ENCODE measurements around the gene PHKA2. TPM values are rescaled to one million over a fixed set of nuclear protein-coding genes. Genes with fewer than 3 reads are reported as not detected.

Gene PHKA2
- total RNA-seq, 1 donor: 8.2 TPM

- H3K4me3 ChIP-seq (ENCODE audit: low read depth, low read length): no peak overlapping the region
- DNase-seq (ENCODE audit: low read depth): no peak
- TF ChIP-seq, protein P1, sequence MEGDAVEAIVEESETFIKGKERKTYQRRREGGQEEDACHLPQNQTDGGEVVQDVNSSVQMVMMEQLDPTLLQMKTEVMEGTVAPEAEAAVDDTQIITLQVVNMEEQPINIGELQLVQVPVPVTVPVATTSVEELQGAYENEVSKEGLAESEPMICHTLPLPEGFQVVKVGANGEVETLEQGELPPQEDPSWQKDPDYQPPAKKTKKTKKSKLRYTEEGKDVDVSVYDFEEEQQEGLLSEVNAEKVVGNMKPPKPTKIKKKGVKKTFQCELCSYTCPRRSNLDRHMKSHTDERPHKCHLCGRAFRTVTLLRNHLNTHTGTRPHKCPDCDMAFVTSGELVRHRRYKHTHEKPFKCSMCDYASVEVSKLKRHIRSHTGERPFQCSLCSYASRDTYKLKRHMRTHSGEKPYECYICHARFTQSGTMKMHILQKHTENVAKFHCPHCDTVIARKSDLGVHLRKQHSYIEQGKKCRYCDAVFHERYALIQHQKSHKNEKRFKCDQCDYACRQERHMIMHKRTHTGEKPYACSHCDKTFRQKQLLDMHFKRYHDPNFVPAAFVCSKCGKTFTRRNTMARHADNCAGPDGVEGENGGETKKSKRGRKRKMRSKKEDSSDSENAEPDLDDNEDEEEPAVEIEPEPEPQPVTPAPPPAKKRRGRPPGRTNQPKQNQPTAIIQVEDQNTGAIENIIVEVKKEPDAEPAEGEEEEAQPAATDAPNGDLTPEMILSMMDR (IDR thresholded peaks at IDR 0.05; ENCODE audit: insufficient read depth, low read depth, low read length): no peak
Measured at GRCh38 chrX:18894156-18894555, 89.8 kb downstream of the PHKA2 start.

GRCh38 chrX:18893536-18893935, 90.4 kb downstream of the PHKA2 start:
- no peak overlapping the region for H3K4me3 ChIP-seq (ENCODE audit: low read depth, low read length)
- DNase-seq (ENCODE audit: low read depth): no peak
- TF ChIP-seq, protein P1 (IDR thresholded peaks at IDR 0.05; ENCODE audit: insufficient read depth, low read depth, low read length): no peak

GRCh38 chrX:18892899-18893298, 91.0 kb downstream of the PHKA2 start:
- no peak overlapping the region for H3K4me3 ChIP-seq (ENCODE audit: low read depth, low read length)
- TF ChIP-seq, protein P1 (IDR thresholded peaks at IDR 0.05; ENCODE audit: insufficient read depth, low read depth, low read length): no peak
- DNase-seq (ENCODE audit: low read depth): no peak

DNA sequence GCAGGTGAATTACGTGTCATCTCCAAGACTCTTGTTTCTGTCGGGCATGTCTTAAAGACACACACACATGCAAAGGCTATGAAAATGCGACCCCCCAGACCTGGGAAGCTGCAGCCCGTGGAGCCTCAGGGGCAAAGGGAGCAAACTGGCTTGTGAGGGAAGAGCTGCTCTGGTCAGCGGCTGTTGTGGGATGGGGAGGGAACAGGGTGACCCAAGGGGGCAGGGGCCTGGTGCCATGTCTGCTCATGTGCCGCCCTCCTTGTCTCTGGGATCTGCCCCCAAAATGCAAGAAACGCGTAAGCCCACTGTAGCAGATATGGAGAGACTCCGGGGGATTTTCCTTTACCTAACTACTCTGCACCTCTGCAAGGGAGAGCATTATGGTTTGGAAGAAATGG, 92.4 kb downstream of the PHKA2 start:
- DNase-seq (ENCODE audit: low read depth): no peak
- TF ChIP-seq, protein P1 (IDR thresholded peaks at IDR 0.05; ENCODE audit: insufficient read depth, low read depth, low read length): no peak
- no peak overlapping the region for H3K4me3 ChIP-seq (ENCODE audit: low read depth, low read length)

GRCh38 chrX:18890724-18891547, 93.0 kb downstream of the PHKA2 start:
- DNase-seq (ENCODE audit: low read depth): no peak
- TF ChIP-seq, protein P1 (IDR thresholded peaks at IDR 0.05; ENCODE audit: insufficient read depth, low read depth, low read length): no peak

GRCh38 chrX:18890049-18890381, 93.9 kb downstream of the PHKA2 start:
- no peak for DNase-seq (ENCODE audit: low read depth)
- TF ChIP-seq, protein P1 (IDR thresholded peaks at IDR 0.05; ENCODE audit: insufficient read depth, low read depth, low read length): no peak
- no peak overlapping the region for H3K4me3 ChIP-seq (ENCODE audit: low read depth, low read length)

More at GRCh38 chrX:18890724-18891547, 93.0 kb downstream of the PHKA2 start:
- no peak overlapping the region for H3K4me3 ChIP-seq (ENCODE audit: low read depth, low read length)
